ENCODE results near the gene COX8C.

COX8C gene

GRCh38 chr14:93319958-93320357 is 27.0 kb upstream of the COX8C start:
- no peak for TF ChIP-seq CTCF (IDR thresholded peaks at IDR 0.05; ENCODE audit: low read depth, low read length, missing control alignments)
- no peak for DNase-seq (ENCODE audit: low read depth)
- H3K4me3 ChIP-seq (ENCODE audit: low read depth, low read length), result no peak overlapping the region

- TF ChIP-seq CTCF (IDR thresholded peaks at IDR 0.05; ENCODE audit: low read depth, low read length, missing control alignments), result no peak
- no peak overlapping the region for H3K4me3 ChIP-seq (ENCODE audit: low read depth, low read length)
Measured at GRCh38 chr14:93320489-93320888, 26.5 kb upstream of the COX8C start.

GRCh38 chr14:93322929-93323599 is 23.9 kb upstream of the COX8C start:
- no peak overlapping the region for H3K4me3 ChIP-seq (ENCODE audit: low read depth, low read length)
- no peak for DNase-seq (ENCODE audit: low read depth)
- TF ChIP-seq CTCF (IDR thresholded peaks at IDR 0.05; ENCODE audit: low read depth, low read length, missing control alignments), result no peak

More at GRCh38 chr14:93320489-93320888, 26.5 kb upstream of the COX8C start:
- DNase-seq (ENCODE audit: low read depth), result no peak

- no peak for TF ChIP-seq CTCF (IDR thresholded peaks at IDR 0.05; ENCODE audit: low read depth, low read length, missing control alignments)
- no peak overlapping the region for H3K4me3 ChIP-seq (ENCODE audit: low read depth, low read length)
- DNase-seq (ENCODE audit: low read depth), result no peak
Measured at GRCh38 chr14:93323600-93324174, 23.3 kb upstream of the COX8C start.

DNA sequence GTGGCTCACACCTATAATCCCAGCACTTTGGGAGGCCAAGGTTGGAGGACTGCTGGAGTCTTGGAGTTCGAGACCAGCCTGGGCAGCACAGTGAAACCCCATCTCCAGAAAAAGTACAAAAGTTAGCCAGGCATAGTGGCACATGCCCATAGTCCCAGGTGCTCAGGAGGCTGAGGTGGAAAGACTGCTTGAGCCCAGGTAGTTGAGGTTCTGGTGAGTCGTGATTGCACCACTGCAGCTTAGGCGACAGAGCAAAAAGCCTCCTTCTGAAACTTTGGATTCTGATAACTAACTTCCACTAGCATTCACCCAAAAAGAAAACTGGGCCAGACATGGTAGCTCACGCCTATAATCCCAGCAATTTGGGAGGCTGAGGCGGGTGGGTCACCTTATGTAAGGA is 20.8 kb upstream of the COX8C start:
- no peak for DNase-seq (ENCODE audit: low read depth)
- no peak for TF ChIP-seq CTCF (IDR thresholded peaks at IDR 0.05; ENCODE audit: low read depth, low read length, missing control alignments)
- no peak overlapping the region for H3K4me3 ChIP-seq (ENCODE audit: low read depth, low read length)

GRCh38 chr14:93328546-93328945 is 18.4 kb upstream of the COX8C start:
- H3K4me3 ChIP-seq (ENCODE audit: low read depth, low read length), result no peak overlapping the region
- no peak for DNase-seq (ENCODE audit: low read depth)
- TF ChIP-seq CTCF (IDR thresholded peaks at IDR 0.05; ENCODE audit: low read depth, low read length, missing control alignments), result no peak

Measured in GM12864 (cell line).